Measurements from ENCODE around the gene GTSF1L.

Gene GTSF1L

GRCh38 chr20:43715511-43715910, 11.3 kb downstream of the GTSF1L start:
- no peak for DNase-seq

DNA sequence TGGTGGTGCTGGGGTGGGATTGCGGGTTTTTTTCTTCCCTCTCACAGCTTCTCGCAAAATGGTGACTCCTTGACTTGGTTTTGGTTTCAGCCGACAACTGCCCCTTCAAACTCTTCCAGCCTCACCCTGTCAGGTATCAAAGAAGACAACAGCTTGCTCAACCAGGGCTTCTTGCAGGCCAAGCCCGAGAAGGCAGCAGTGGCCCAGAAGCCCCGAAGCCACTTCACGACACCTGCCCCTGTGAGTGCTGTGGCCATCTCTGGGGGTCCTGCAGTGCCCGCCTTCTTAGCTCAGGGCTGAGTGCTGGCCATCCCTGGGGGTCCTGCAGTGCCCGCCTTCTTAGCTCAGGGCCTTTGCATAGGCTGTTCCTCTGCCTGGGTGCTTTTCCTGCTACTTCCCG, 11.8 kb downstream of the GTSF1L start:
- DNase-seq: no peak

GRCh38 chr20:43711098-43711654, 15.6 kb downstream of the GTSF1L start:
- DNase-seq: no peak

- DNase-seq: no peak
Observed at GRCh38 chr20:43710370-43711044, 16.3 kb downstream of the GTSF1L start.

DNA sequence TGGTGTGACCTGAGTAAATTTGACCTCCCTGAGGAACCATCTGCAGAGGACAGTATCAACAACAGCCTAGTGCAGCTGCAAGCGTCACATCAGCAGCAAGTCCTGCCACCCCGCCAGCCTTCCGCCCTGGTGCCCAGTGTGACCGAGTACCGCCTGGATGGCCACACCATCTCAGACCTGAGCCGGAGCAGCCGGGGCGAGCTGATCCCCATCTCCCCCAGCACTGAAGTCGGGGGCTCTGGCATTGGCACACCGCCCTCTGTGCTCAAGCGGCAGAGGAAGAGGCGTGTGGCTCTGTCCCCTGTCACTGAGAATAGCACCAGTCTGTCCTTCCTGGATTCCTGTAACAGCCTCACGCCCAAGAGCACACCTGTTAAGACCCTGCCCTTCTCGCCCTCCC, 24.3 kb downstream of the GTSF1L start:
- no peak for DNase-seq

GRCh38 chr20:43700627-43701026, 26.2 kb downstream of the GTSF1L start:
- no peak for DNase-seq

- no peak for DNase-seq
Observed at GRCh38 chr20:43699941-43700565, 26.7 kb downstream of the GTSF1L start.

DNA sequence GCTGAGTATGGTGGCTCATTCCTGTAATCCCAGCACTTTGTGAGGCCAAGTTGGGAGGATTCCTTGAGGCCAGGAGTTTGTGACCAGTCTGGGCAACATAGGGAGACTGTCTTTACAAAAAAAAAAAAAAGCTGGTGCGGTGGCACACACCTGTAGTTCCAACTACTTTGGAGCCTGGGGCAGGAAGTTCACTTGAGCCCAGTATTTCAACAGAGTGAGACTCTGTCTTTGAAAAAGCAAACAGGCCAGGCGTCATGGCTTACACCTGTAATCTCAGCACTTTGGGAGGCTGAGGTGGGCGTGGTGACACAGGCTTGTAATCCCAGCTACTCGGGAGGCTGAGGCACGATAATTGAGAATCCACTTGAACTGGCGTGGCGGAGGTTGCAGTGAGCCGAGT, 31.2 kb downstream of the GTSF1L start:
- DNase-seq: no peak

DNA sequence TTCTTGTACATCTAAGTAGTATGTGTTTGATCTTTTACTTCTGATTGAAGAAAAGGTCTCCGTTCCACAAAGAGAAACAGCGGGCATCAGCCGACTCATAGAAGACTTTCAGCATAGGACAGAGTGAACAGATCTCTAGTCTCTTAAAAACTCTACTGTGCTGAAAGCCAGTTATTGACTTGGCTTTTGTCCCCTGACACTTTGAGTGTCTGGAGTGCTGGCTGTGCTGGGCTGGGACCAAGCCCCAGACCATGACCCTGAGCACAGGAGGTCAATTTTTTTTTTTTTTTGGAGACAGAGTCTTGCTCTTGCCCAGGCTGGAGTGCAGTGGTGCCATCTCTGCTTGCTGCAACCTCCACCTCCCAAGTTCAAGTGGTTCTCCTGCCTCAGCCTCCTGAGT, 32.0 kb downstream of the GTSF1L start:
- DNase-seq: no peak

DNA sequence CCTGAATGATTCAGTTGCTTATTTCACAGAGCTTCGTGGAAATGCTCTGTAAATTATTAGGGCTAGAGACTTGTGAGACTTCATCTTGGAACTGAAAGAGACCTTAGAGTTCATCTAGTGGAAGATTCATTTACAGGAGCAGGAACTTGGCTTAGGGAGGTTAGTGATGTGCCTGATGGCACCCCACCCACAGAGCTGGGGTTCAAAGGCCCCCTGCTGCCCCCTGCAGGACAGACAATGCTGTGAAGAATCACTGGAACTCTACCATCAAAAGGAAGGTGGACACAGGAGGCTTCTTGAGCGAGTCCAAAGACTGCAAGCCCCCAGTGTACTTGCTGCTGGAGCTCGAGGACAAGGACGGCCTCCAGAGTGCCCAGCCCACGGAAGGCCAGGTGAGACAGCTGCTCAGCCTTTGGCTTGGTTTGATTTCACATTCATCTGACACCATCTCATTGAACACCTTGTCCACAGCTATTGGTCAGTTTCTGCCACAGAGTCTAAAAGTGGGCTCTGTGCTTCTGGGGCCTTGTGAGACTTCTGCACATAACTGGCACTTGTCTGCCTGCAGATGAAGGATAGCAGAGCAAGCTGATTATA, 34.8 kb downstream of the GTSF1L start:
- DNase-seq: peak in 3 of 4 experiments; percentile 8 to 39 (median 21)

- no peak for DNase-seq
Observed at GRCh38 chr20:43690943-43691598, 35.7 kb downstream of the GTSF1L start.

DNA sequence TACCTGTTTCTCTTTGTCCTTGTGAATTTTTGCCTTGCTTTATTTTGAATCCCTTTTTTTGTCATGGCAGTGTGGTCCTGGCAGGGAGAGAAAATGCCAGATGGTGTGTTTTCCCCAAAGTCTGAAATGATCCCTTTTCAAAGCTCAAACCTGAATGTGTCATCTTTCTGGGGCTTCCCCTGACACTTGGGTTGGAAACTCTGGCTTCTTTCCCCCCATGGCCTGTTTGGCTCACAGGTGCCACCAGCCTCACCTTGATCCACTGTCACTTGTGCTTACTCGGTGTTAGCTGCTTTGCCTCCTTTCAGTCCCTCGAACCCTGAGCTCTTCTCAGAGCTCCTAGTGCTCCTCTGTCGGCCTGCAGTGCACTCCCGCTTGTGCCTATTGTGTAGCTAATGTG, 37.6 kb downstream of the GTSF1L start:
- no peak for DNase-seq

GRCh38 chr20:43686820-43687219, 40.0 kb downstream of the GTSF1L start:
- no peak for DNase-seq

- no peak for DNase-seq
Observed at GRCh38 chr20:43682446-43682845, 44.4 kb downstream of the GTSF1L start.

DNA sequence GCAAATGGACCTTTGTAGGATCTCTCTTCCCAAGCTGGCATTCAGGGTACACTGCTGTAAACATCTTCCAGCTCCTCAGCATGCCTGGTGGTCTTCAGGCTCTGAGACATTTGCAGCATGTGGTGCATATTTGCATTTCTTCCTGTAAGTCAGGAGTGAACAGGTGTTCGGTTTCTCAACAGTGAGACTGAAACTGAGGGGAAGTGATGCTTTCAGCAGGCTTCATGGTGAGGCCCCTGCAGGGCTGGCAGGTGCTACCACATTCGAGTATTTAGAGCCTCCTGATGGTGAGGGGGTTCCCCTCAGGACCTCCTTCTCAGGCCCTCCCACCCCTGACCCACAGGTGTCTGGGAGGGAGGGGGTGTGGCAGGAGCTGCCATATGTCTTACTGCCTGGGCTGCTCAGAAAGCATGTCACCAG, 44.8 kb downstream of the GTSF1L start:
- no peak for DNase-seq

GRCh38 chr20:43681468-43681942, 45.3 kb downstream of the GTSF1L start:
- DNase-seq: no peak

DNA sequence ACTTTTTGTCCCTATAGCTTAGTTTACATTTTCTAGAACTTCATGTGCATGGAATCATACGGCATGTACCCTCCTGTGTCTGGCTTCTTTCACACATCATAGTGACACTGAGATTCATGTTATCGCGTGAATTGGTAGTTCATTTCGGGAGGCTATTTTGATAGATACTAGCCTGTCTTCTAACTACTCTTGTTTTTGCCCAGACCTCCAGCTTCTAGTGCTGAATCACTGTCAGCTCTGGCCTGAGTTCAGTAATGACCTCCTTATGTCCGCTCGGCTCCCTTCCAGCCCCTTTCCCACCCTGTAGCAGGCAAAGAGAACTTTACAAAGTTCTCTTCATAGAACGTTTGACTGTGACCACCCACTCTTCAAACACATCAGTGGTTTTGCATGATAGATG, 45.8 kb downstream of the GTSF1L start:
- no peak for DNase-seq

DNA sequence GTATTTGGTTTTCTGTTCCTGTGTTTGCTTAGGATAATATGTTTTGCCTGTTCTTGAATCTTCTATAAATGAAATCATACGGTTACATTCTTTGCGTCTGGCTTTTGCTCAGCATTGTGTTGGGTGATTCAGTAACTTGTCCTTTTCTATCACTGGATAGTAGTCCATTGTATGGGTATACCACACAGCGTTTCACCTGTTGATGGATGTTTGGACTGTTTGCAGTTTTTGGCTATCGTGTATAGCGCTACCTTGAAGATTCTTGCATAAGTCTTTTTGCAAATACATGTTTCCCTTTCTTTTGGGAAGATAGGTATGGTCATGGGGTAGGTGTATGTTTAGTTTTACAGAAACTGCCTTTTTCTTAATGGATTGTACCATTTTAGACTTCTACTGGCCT, 50.4 kb downstream of the GTSF1L start:
- no peak for DNase-seq

Measured in activated CD4-positive, CD25-positive, alpha-beta regulatory T cell (primary cell).